VCaP (cell line): ENCODE results near the gene TTC21A.

Experiments used
- H3K27ac ChIP-seq: fragments of 450-650 bp; 2 replicates; pipeline ENCODE4 v1.5.1; 2017
- CTCF ChIP-seq: fragments of 450-650 bp; conservative IDR thresholded peaks from 2 replicates; pipeline ENCODE4 v1.5.1; 2017; ENCODE audit warnings: mild to moderate bottlenecking, moderate library complexity

Gene TTC21A

GRCh38 chr3:39088889-39089288 is 18.6 kb upstream of the TTC21A start:
- no peak for TF ChIP-seq CTCF
- H3K27ac ChIP-seq: no peak overlapping the region

GRCh38 chr3:39090922-39091321 is 16.6 kb upstream of the TTC21A start:
- no peak overlapping the region for H3K27ac ChIP-seq
- no peak for TF ChIP-seq CTCF

GRCh38 chr3:39094851-39095677 is 12.4 kb upstream of the TTC21A start:
- H3K27ac ChIP-seq: no peak overlapping the region
- no peak for TF ChIP-seq CTCF

GRCh38 chr3:39095778-39096177 is 11.7 kb upstream of the TTC21A start:
- no peak overlapping the region for H3K27ac ChIP-seq
- no peak for TF ChIP-seq CTCF

GRCh38 chr3:39096775-39097174 is 10.7 kb upstream of the TTC21A start:
- no peak for TF ChIP-seq CTCF
- H3K27ac ChIP-seq: no peak overlapping the region

GRCh38 chr3:39097716-39098472 is 9.6 kb upstream of the TTC21A start:
- H3K27ac ChIP-seq: no peak overlapping the region
- no peak for TF ChIP-seq CTCF

- TF ChIP-seq CTCF: no peak
- H3K27ac ChIP-seq: no peak overlapping the region
Measured at GRCh38 chr3:39098473-39099000, 8.9 kb upstream of the TTC21A start.
